ENCODE measurements around the gene REPS2.

REPS2 gene

DNA sequence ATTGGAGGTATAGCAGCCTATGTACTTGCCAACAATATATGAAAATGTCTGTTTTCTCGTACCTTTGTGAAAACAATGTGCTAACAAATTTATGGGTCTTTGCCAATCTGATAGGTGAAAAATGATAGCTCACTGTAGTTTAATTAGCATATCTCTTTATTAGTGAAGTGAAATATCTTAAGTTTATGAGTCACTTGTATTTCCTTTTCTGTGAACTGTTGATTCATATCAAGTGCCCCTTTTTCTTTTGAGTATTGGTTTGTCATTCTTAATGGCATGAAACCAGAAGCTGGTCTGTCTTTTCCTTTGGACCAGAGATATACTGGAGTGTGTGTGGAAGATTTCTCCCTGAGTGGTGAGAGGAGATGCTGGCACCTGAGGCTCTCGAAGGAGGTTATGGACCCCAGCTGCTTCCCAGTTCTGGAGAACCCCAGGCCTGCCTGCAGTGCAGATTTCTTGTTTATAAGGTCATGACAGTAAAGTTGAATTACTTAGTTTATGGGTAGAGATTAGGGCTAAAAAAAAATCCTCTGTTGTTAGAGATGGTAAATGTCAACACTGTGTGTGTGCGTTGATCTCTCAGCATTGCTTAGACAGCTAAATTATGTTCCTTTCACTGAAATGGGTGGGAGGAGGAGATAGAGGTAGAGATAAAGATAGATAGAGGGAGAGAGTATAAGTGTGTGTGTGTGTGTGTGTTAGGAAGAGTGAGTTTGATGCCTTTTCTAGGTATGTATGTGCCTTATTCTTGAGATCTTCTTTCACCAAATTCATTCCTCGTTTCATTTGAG lies 89.9 kb downstream of the REPS2 start:
- H3K4me1 ChIP-seq (ENCODE audit: control insufficient read depth, low read length), result no peaks in the 10 kb centered on the region

DNA sequence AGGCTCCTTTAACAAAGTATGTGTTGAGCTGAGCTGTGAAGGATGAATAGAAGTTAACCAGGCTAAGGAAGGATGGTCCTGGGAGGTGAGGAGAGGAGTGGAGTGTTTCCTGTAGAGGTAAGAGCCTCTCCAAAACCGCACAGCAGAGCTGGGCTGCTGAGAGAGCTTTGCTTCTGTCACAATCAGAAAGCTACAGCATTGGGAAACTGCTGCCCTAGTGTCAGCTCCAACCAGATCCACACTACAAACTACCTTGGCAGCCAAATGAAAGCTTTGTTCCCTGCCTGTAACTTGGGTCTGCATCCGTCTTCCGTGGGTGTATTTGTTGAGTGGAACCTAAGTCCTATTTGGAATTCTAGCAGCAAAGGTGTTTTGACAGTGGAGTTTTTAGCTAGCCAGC lies 91.8 kb downstream of the REPS2 start:
- no peaks in the 10 kb centered on the region for H4K20me1 ChIP-seq (ENCODE audit: control insufficient read depth, insufficient read depth, low read depth, low read length)
- no peak overlapping the region for H3K27ac ChIP-seq (ENCODE audit: low read depth, low read length)
- H3K4me2 ChIP-seq (ENCODE audit: low read length), result no peak overlapping the region
- H3F3A ChIP-seq (ENCODE audit: control insufficient read depth, insufficient read depth), result no peaks in the 10 kb centered on the region
- H3K4me1 ChIP-seq (ENCODE audit: control insufficient read depth, low read length), result no peaks in the 10 kb centered on the region
- H3K79me2 ChIP-seq (ENCODE audit: control insufficient read depth, low read length), result no peaks in the 10 kb centered on the region
- TF ChIP-seq EZH2phosphoT487 (IDR thresholded peaks at IDR 0.05; ENCODE audit: borderline replicate concordance, low read length), result no peak
- TF ChIP-seq, protein P1, sequence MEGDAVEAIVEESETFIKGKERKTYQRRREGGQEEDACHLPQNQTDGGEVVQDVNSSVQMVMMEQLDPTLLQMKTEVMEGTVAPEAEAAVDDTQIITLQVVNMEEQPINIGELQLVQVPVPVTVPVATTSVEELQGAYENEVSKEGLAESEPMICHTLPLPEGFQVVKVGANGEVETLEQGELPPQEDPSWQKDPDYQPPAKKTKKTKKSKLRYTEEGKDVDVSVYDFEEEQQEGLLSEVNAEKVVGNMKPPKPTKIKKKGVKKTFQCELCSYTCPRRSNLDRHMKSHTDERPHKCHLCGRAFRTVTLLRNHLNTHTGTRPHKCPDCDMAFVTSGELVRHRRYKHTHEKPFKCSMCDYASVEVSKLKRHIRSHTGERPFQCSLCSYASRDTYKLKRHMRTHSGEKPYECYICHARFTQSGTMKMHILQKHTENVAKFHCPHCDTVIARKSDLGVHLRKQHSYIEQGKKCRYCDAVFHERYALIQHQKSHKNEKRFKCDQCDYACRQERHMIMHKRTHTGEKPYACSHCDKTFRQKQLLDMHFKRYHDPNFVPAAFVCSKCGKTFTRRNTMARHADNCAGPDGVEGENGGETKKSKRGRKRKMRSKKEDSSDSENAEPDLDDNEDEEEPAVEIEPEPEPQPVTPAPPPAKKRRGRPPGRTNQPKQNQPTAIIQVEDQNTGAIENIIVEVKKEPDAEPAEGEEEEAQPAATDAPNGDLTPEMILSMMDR (IDR thresholded peaks at IDR 0.05; ENCODE audit: low read depth, low read length, poor library complexity, severe bottlenecking), result no peak
- H3K4me3 ChIP-seq (ENCODE audit: low read length), result no peak overlapping the region
- H3K9me3 ChIP-seq (ENCODE audit: control insufficient read depth, insufficient read depth, low read length), result no peaks in the 10 kb centered on the region
- H3K27me3 ChIP-seq (ENCODE audit: control insufficient read depth, low read length), result no peaks in the 10 kb centered on the region
- H3K9me2 ChIP-seq (replicated peaks; ENCODE audit: control insufficient read depth, low read length), result no peaks in the 10 kb centered on the region
- H3K36me3 ChIP-seq (ENCODE audit: control insufficient read depth, low read length), result no peaks in the 10 kb centered on the region

More for the DNA sequence above, 89.9 kb downstream of the REPS2 start:
- Histone ChIP-seq H3K79me2 (ENCODE audit: control insufficient read depth, low read length) (no peaks in the 10 kb centered on the region), H4K20me1 (ENCODE audit: control insufficient read depth, insufficient read depth, low read depth, low read length) (no peaks in the 10 kb centered on the region), H3F3A (ENCODE audit: control insufficient read depth, insufficient read depth) (no peaks in the 10 kb centered on the region), H3K9me2 (replicated peaks; ENCODE audit: control insufficient read depth, low read length) (no peaks in the 10 kb centered on the region), H3K36me3 (ENCODE audit: control insufficient read depth, low read length) (no peaks in the 10 kb centered on the region), H3K27me3 (ENCODE audit: control insufficient read depth, low read length) (no peaks in the 10 kb centered on the region), H3K4me3 (ENCODE audit: low read length) (no peak overlapping the region), H3K9me3 (ENCODE audit: control insufficient read depth, insufficient read depth, low read length) (no peaks in the 10 kb centered on the region), H3K4me2 (ENCODE audit: low read length) (no peak overlapping the region), H3K27ac (ENCODE audit: low read depth, low read length) (no peak overlapping the region)
- TF ChIP-seq, protein P1 (IDR thresholded peaks at IDR 0.05; ENCODE audit: low read depth, low read length, poor library complexity, severe bottlenecking), result no peak
- TF ChIP-seq EZH2phosphoT487 (IDR thresholded peaks at IDR 0.05; ENCODE audit: borderline replicate concordance, low read length), result no peak

DNA sequence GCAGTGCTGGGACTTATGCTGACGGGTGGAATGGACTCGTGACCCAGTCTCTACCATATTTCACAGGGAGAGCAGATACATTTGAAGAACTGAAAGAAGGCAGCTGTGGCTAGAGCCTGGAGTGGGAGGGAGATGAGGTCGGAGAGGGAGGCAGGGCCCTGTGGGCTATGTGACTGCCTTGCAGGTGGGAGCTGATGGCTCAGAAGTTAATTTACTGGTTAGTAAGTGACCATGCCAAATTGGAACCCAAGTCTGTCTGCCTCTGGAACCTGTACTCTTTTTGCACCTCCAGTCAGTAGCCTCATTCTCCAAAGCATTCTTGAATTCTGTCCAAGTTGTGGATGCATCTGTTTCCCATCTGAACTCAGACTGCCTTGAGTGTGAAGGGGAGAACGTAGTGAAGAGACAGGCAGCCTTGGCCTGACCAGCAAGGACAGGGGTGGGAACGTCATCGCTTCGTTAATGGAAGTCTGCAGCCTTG lies 92.3 kb downstream of the REPS2 start:
- no peak overlapping the region for H3K4me2 ChIP-seq (ENCODE audit: low read length)
- TF ChIP-seq EZH2phosphoT487 (IDR thresholded peaks at IDR 0.05; ENCODE audit: borderline replicate concordance, low read length), result no peak
- TF ChIP-seq, protein P1 (IDR thresholded peaks at IDR 0.05; ENCODE audit: low read depth, low read length, poor library complexity, severe bottlenecking), result no peak
- no peaks in the 10 kb centered on the region for H3K9me2 ChIP-seq (replicated peaks; ENCODE audit: control insufficient read depth, low read length)
- no peak overlapping the region for H3K4me3 ChIP-seq (ENCODE audit: low read length)
- no peaks in the 10 kb centered on the region for H3K9me3 ChIP-seq (ENCODE audit: control insufficient read depth, insufficient read depth, low read length)
- no peaks in the 10 kb centered on the region for H4K20me1 ChIP-seq (ENCODE audit: control insufficient read depth, insufficient read depth, low read depth, low read length)
- no peak overlapping the region for H3K27ac ChIP-seq (ENCODE audit: low read depth, low read length)
- no peaks in the 10 kb centered on the region for H3K4me1 ChIP-seq (ENCODE audit: control insufficient read depth, low read length)
- no peaks in the 10 kb centered on the region for H3K36me3 ChIP-seq (ENCODE audit: control insufficient read depth, low read length)
- no peaks in the 10 kb centered on the region for H3K27me3 ChIP-seq (ENCODE audit: control insufficient read depth, low read length)
- H3F3A ChIP-seq (ENCODE audit: control insufficient read depth, insufficient read depth), result no peaks in the 10 kb centered on the region
- H3K79me2 ChIP-seq (ENCODE audit: control insufficient read depth, low read length), result no peaks in the 10 kb centered on the region

Data from DOHH2 (cell line).